Sigmoid colon (tissue), 7 donors: ENCODE data around the gene C1orf210. TPM values are rescaled to one million over a fixed set of nuclear protein-coding genes. Genes with fewer than 3 reads are reported as not detected.

Source experiments
- DNase-seq: peaks from one replicate; pipeline ENCODE4 v3.0.0-alpha.2; 2019
- H3K27ac ChIP-seq, 4 donors: fragments of 200-600 bp; sonication (generic); one replicate each; pipeline ENCODE4 v1.5.1; 2016 to 2019; ENCODE audit warnings: mild to moderate bottlenecking in 1 of 4
- H3K27me3 ChIP-seq, 3 donors: fragments of 200-600 bp; sonication (generic); one replicate each; pipeline ENCODE4 v1.5.1; 2019; ENCODE audit warnings: mild to moderate bottlenecking in 1 of 3
- H3K36me3 ChIP-seq, 4 donors: fragments of 200-600 bp; sonication (generic); one replicate each; pipeline ENCODE4 v1.5.1; 2016 to 2019
- H3K4me1 ChIP-seq, 4 donors: fragments of 200-600 bp; sonication (generic); one replicate each; pipeline ENCODE4 v1.5.1; 2017 to 2019
- H3K4me3 ChIP-seq, 4 donors: fragments of 200-600 bp; sonication (generic); one replicate each; pipeline ENCODE4 v1.5.1; 2017 to 2019; ENCODE audit warnings: mild to moderate bottlenecking in 2 of 4, moderate library complexity in 1 of 4
- H3K9me3 ChIP-seq, 4 donors: fragments of 200-600 bp in 3 of 4; sonication (generic) in 3 of 4; one replicate each; pipeline versions ENCODE4 v1.5.1 to v1.6.1; 2013 to 2019
- EP300 ChIP-seq, 4 donors: sonication (generic); formaldehyde crosslinking; IDR thresholded peaks; one replicate each; pipeline ENCODE4 v1.6.1; 2017; ENCODE audit warnings: antibody characterized with exemption in 4 of 4
- POLR2A ChIP-seq, 2 donors: fragments of 450-650 bp; IDR thresholded peaks; one replicate each; pipeline ENCODE4 v1.6.1; 2016; ENCODE audit warnings: antibody characterized with exemption in 2 of 2, mild to moderate bottlenecking in 2 of 2, moderate library complexity in 2 of 2
- POLR2AphosphoS5 ChIP-seq, 4 donors: sonication (generic); formaldehyde crosslinking; IDR thresholded peaks; one replicate each; pipeline ENCODE4 v1.6.1; 2017; ENCODE audit warnings: antibody characterized with exemption in 4 of 4
- WGBS, 2 donors: extraction: QIAGEN DNeasy Blood & Tissue Kit; methylation state at CpG; one replicate each; pipeline ENCODE4 v1.1.7; 2013; 5-methylcytosine and 5-hydroxymethylcytosine counted together
- intact Hi-C: fragments of 100-400 bp; cut with DNase I; formaldehyde crosslinking; loops from one replicate; pipeline ENCODE4 v1.15.1; 2023
- polyA plus RNA-seq, 3 donors: library from polyadenylated mRNA; stranded (reverse); fragments of 200-250 nt; gene quantifications; one replicate each; pipeline ENCODE4 v1.2.3, GENCODE V29; 2013
- total RNA-seq, 4 donors: library from RNA; depleted of rRNA; stranded (reverse); fragments of >200 nt; gene quantifications; one replicate each; pipeline ENCODE4 v1.1.0, GENCODE V29; 2016
- TF ChIP-seq, protein P1 (sequence below), 4 experiments: fragments of 450-650 bp in 3 of 4; fragments of 200-600 bp in 1 of 4; IDR thresholded peaks; one replicate each; pipeline ENCODE4 v1.5.1; 2016 to 2019; ENCODE audit warnings: antibody characterized with exemption in 4 of 4, mild to moderate bottlenecking in 3 of 4, moderate library complexity in 2 of 4
- donor health status: healthy with polysubstance abuse.
- donor health status: Bipolar disorder and iron deficiency.
- donor health status: healthy.

The C1orf210 gene
- total and polyA plus RNA-seq, 7 donors = 2.1 to 68.5 (median 54.4) TPM; not detected in 3

DNA sequence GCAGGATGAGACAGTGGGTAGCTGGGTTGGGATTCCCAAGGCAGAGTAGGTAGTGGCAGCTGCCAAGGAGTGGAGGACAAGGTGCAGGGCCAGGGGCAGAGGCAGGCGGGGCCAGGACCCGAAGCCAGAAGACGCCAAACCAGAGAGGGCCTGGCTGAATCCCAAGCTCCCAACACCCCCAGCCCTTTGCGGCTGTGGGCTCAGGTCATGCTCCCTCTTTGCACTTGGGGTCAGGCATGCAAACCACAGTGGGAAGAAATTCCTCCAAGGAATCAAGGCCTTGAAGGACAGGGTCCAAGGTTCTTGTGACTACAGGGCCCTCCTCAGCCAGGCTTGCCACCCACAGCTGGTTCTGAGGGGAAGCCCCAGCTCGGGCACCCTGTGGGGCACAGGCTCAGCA is 6.2 kb downstream of the C1orf210 start:
- Histone ChIP-seq H3K4me3 (no peak overlapping the region), H3K4me1 (no peaks in the 10 kb centered on the region), H3K27me3 (peaks cover 0 to 3% (median 0%) of the 10 kb centered on the region in 3 donors), H3K36me3 (no peaks in the 10 kb centered on the region), H3K9me3 (no peaks in the 10 kb centered on the region), H3K27ac (no peak overlapping the region)
- intact Hi-C loops = no loop called here
- no peak for TF ChIP-seq POLR2A (IDR thresholded peaks at IDR 0.05)
- TF ChIP-seq EP300 (IDR thresholded peaks at IDR 0.05) = no peak
- no peak for TF ChIP-seq POLR2AphosphoS5 (IDR thresholded peaks at IDR 0.05)
- TF ChIP-seq, protein P1, sequence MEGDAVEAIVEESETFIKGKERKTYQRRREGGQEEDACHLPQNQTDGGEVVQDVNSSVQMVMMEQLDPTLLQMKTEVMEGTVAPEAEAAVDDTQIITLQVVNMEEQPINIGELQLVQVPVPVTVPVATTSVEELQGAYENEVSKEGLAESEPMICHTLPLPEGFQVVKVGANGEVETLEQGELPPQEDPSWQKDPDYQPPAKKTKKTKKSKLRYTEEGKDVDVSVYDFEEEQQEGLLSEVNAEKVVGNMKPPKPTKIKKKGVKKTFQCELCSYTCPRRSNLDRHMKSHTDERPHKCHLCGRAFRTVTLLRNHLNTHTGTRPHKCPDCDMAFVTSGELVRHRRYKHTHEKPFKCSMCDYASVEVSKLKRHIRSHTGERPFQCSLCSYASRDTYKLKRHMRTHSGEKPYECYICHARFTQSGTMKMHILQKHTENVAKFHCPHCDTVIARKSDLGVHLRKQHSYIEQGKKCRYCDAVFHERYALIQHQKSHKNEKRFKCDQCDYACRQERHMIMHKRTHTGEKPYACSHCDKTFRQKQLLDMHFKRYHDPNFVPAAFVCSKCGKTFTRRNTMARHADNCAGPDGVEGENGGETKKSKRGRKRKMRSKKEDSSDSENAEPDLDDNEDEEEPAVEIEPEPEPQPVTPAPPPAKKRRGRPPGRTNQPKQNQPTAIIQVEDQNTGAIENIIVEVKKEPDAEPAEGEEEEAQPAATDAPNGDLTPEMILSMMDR (IDR thresholded peaks at IDR 0.05) = no peak
- peak; percentile 40 for DNase-seq
- 91 to 95% methylated on average over 5 of the region's 5 CpGs for WGBS, 2 donors

DNA sequence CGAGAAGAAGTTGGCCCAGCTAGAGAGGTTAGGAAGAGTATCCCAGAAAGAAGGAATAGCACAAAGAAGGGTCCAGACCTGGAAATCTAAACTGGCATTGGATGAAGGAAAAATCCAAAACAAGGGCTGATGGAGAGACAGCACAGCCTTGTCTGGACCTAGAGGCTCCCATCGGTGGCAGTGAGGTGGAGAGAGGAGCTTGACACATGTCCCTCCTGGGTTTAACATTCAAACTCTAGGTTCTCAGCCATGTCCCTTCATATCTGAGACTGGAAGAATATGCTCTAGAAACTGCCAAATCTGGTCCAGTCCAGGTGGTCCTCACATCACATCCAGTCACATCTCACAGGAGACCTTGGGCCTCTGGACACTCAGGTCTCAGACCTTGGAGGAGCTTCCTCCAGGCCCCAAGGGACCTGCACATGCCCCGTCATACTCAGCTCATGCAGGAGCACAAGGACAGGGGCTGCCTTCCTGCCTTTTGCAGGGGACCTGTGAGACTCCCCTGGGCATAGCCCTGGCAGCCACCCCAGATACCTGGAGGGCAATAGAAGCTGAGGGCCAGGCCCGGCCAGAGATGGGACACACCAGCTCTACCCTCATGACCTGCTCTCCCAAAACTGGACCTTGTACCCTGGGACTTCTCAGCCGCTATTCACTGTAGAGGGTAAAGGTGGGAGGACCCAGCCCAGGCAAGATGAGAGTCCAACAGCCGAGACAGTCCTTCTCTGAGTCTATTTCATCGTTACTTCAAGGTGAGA is 8.1 kb downstream of the C1orf210 start:
- peak; percentile 59 for DNase-seq
- intact Hi-C loops = no loop called here
- peaks cover 0 to 9% (median 0%) of the 10 kb centered on the region in 3 donors for H3K27me3 ChIP-seq
- no peaks in the 10 kb centered on the region for H3K36me3 ChIP-seq
- H3K9me3 ChIP-seq = no peaks in the 10 kb centered on the region
- no peak overlapping the region for H3K4me3 ChIP-seq
- WGBS, 2 donors = 79 to 86% methylated on average over 7 of the region's 7 CpGs
- no peaks in the 10 kb centered on the region for H3K4me1 ChIP-seq
- TF ChIP-seq POLR2A (IDR thresholded peaks at IDR 0.05) (no peak), POLR2AphosphoS5 (IDR thresholded peaks at IDR 0.05) (no peak), EP300 (IDR thresholded peaks at IDR 0.05) (no peak)
- TF ChIP-seq, protein P1 (IDR thresholded peaks at IDR 0.05) = no peak
- no peak overlapping the region for H3K27ac ChIP-seq

- Histone ChIP-seq H3K4me3 (no peak overlapping the region), H3K27ac (no peak overlapping the region), H3K36me3 (no peaks in the 10 kb centered on the region), H3K9me3 (no peaks in the 10 kb centered on the region), H3K4me1 (no peaks in the 10 kb centered on the region), H3K27me3 (peaks cover 0 to 15% (median 6%) of the 10 kb centered on the region in 3 donors)
- no peak for TF ChIP-seq POLR2AphosphoS5 (IDR thresholded peaks at IDR 0.05)
- TF ChIP-seq POLR2A (IDR thresholded peaks at IDR 0.05) = no peak
- TF ChIP-seq, protein P1 (IDR thresholded peaks at IDR 0.05) = no peak
- TF ChIP-seq EP300 (IDR thresholded peaks at IDR 0.05) = no peak
- intact Hi-C loops = no loop called here
- 73 to 81% methylated on average over 7 of the region's 7 CpGs for WGBS, 2 donors
- peak; percentile 28 for DNase-seq
Measured at GRCh38 chr1:43276673-43277072, 8.7 kb downstream of the C1orf210 start.

DNA sequence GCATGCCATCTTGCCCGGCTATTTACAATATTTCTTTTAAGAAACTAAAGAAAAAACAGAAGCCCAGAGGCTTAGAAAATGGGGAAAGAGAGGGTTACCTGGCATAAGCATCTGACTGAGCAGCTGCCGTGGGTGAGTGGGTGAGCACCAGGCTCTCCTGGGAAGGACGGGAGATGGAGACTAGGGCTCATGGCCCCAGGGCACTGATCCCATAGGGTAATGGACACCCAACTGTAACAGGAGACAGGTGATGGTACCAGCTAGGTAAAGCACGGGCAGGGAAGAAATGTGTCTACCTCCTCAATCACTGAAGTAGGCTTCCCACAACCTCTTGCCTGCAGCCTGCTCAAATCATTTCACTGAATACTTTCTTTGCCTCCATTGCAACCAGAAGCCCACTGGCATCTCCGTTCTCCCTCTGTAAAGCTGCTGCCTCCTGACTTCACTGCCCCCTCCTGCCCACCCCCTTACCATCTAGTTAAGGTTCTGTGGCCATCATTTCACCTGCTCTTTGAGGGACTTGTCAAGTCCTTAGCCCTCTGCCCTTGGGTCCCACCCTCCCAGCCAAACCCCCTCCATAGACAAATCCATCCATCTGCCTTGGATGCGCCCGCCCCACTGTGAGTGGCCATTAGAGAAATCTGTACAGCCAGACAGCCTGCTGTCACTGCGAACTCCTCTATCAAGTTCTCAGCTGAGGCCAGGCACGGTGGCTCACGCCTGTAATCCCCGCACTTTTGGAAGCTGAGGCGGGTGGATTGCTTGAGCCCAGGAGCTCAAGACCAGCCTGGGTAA is 9.4 kb downstream of the C1orf210 start:
- peak; percentile 37 for DNase-seq
- no peaks in the 10 kb centered on the region for H3K4me1 ChIP-seq
- H3K36me3 ChIP-seq = no peaks in the 10 kb centered on the region
- WGBS, 2 donors = 89 to 91% methylated on average over 12 of the region's 12 CpGs
- peaks cover 0 to 21% (median 12%) of the 10 kb centered on the region in 3 donors for H3K27me3 ChIP-seq
- H3K4me3 ChIP-seq = no peak overlapping the region
- H3K27ac ChIP-seq = no peak overlapping the region
- TF ChIP-seq, protein P1 (IDR thresholded peaks at IDR 0.05) = no peak
- TF ChIP-seq POLR2AphosphoS5 (IDR thresholded peaks at IDR 0.05) (no peak), POLR2A (IDR thresholded peaks at IDR 0.05) (no peak), EP300 (IDR thresholded peaks at IDR 0.05) (no peak)
- H3K9me3 ChIP-seq = no peaks in the 10 kb centered on the region
- intact Hi-C loops = no loop called here
